A549 (cell line): ENCODE results near the gene LCN9.

ENCODE experiments used
- CEBPB ChIP-seq, 2 experiments: fragments of >200 bp in 1 of 2; sonication (Bioruptor Twin) in 1 of 2; formaldehyde crosslinking in 1 of 2; IDR thresholded peaks; 2 replicates each; pipeline ENCODE4 v1.6.1; 2012 to 2016
- CHD2 ChIP-seq: fragments of 150-350 bp; IDR thresholded peaks from 2 replicates; pipeline ENCODE4 v1.6.1; 2014; ENCODE audit warnings: low read length; ENCODE audit not compliant: partially characterized antibody
- EP300 ChIP-seq, 2 experiments: fragments of >200 bp; sonication (Bioruptor Twin); formaldehyde crosslinking; IDR thresholded peaks; 2 replicates in 1 of 2; 3 replicates in 1 of 2; pipeline ENCODE4 v1.6.1; 2016 to 2017
- KDM1A ChIP-seq: fragments of 200-600 bp; sonication (generic); IDR thresholded peaks from 2 replicates; pipeline ENCODE4 v1.6.1; 2016; ENCODE audit warnings: low read depth, mild to moderate bottlenecking
- MAFK ChIP-seq: fragments of 450-650 bp; IDR thresholded peaks from 2 replicates; pipeline ENCODE4 v1.6.1; 2014; ENCODE audit not compliant: partially characterized antibody
- MAZ ChIP-seq: fragments of 150-350 bp; IDR thresholded peaks from 2 replicates; pipeline ENCODE4 v1.6.1; 2014; ENCODE audit warnings: antibody characterized with exemption, low read depth, low read length, borderline replicate concordance
- PHF8 ChIP-seq: fragments of 200-600 bp; sonication (generic); IDR thresholded peaks from 2 replicates; pipeline ENCODE4 v1.6.1; 2016; ENCODE audit warnings: low read depth, mild to moderate bottlenecking, antibody characterized with exemption, moderate library complexity, borderline replicate concordance
- POLR2A ChIP-seq: IDR thresholded peaks from 2 replicates; pipeline ENCODE4 v1.6.1; 2012; ENCODE audit warnings: mild to moderate bottlenecking, low read length
- RFX5 ChIP-seq: fragments of 450-650 bp; IDR thresholded peaks from 2 replicates; pipeline ENCODE4 v1.7.1; 2014; ENCODE audit warnings: antibody characterized with exemption, mild to moderate bottlenecking, moderate library complexity
- SMC3 ChIP-seq: fragments of >200 bp; sonication (Bioruptor Twin); formaldehyde crosslinking; IDR thresholded peaks from 3 replicates; pipeline ENCODE4 v1.6.1; 2018; ENCODE audit warnings: inconsistent platforms
- TP53 ChIP-seq: fragments of 250-450 bp; sonication (Bioruptor Pico); IDR thresholded peaks from 2 replicates; pipeline ENCODE4 v1.5.0; 2021; ENCODE audit warnings: mild to moderate bottlenecking, moderate library complexity
- TF ChIP-seq, protein P1 (sequence below): IDR thresholded peaks from 2 replicates; pipeline ENCODE4 v1.6.1; 2012; ENCODE audit warnings: low read depth, borderline replicate concordance
- TF ChIP-seq, protein P2 (sequence below): fragments of >200 bp; sonication (Bioruptor Twin); formaldehyde crosslinking; IDR thresholded peaks from 3 replicates; pipeline ENCODE4 v1.5.1; 2016
- TF ChIP-seq, protein P3 (sequence below): fragments of 200-600 bp; sonication (generic); IDR thresholded peaks from 2 replicates; pipeline ENCODE4 v1.6.1; 2016; ENCODE audit warnings: antibody characterized with exemption, mild to moderate bottlenecking, moderate library complexity

DNA sequence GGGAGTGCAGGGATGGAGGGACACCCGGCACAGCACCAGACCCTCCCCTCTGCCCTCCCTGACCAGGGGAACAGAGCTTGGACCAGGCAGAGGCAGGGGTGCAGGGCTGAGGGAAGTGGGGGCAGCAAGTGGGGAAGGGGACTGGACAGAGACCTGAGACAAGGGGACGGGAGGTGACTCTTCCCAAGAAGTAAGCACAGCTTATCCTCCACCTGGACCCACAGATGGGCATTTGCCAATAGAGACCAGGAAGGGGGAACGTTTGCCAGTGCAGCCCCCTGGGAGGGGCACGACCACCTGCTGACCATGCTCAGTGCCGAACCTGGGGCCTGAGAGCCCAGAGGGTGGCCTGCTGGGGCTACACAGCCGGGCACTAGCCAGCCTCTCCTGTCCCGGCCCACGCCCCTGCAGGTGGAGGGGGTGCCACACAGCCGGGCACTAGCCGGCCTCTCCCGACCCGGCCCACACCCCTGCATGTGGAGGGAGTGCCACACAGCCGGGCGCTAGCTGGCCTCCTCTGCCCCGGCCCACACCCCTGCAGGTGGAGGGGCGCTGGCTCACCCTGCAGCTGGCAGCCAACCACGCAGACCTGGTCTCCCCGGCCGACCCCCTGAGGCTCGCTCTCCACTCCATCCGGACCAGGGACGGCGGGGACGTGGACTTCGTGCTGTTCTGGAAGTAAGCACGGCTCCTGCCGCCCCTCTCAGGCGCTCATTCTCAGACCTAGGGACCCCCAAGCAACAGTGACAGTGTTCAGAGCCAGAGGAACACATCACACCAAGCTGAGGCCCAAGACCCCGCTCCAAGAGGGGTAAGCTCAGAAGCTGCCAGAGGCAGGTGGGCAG, 48.1 kb upstream of the LCN9 start:
- TF ChIP-seq EP300 (IDR thresholded peaks at IDR 0.05) (no peak), KDM1A (no peak), POLR2A (no peak), RFX5 (no peak), MAZ (no peak), CEBPB (IDR thresholded peaks at IDR 0.05) (no peak), TP53 (CRISPR knock-in tag) (no peak), CHD2 (no peak), MAFK (no peak), PHF8 (no peak), SMC3 (no peak)
- TF ChIP-seq, protein P1, sequence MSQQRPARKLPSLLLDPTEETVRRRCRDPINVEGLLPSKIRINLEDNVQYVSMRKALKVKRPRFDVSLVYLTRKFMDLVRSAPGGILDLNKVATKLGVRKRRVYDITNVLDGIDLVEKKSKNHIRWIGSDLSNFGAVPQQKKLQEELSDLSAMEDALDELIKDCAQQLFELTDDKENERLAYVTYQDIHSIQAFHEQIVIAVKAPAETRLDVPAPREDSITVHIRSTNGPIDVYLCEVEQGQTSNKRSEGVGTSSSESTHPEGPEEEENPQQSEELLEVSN: no peak
- TF ChIP-seq, protein P2, sequence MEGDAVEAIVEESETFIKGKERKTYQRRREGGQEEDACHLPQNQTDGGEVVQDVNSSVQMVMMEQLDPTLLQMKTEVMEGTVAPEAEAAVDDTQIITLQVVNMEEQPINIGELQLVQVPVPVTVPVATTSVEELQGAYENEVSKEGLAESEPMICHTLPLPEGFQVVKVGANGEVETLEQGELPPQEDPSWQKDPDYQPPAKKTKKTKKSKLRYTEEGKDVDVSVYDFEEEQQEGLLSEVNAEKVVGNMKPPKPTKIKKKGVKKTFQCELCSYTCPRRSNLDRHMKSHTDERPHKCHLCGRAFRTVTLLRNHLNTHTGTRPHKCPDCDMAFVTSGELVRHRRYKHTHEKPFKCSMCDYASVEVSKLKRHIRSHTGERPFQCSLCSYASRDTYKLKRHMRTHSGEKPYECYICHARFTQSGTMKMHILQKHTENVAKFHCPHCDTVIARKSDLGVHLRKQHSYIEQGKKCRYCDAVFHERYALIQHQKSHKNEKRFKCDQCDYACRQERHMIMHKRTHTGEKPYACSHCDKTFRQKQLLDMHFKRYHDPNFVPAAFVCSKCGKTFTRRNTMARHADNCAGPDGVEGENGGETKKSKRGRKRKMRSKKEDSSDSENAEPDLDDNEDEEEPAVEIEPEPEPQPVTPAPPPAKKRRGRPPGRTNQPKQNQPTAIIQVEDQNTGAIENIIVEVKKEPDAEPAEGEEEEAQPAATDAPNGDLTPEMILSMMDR: no peak
- TF ChIP-seq, protein P3, sequence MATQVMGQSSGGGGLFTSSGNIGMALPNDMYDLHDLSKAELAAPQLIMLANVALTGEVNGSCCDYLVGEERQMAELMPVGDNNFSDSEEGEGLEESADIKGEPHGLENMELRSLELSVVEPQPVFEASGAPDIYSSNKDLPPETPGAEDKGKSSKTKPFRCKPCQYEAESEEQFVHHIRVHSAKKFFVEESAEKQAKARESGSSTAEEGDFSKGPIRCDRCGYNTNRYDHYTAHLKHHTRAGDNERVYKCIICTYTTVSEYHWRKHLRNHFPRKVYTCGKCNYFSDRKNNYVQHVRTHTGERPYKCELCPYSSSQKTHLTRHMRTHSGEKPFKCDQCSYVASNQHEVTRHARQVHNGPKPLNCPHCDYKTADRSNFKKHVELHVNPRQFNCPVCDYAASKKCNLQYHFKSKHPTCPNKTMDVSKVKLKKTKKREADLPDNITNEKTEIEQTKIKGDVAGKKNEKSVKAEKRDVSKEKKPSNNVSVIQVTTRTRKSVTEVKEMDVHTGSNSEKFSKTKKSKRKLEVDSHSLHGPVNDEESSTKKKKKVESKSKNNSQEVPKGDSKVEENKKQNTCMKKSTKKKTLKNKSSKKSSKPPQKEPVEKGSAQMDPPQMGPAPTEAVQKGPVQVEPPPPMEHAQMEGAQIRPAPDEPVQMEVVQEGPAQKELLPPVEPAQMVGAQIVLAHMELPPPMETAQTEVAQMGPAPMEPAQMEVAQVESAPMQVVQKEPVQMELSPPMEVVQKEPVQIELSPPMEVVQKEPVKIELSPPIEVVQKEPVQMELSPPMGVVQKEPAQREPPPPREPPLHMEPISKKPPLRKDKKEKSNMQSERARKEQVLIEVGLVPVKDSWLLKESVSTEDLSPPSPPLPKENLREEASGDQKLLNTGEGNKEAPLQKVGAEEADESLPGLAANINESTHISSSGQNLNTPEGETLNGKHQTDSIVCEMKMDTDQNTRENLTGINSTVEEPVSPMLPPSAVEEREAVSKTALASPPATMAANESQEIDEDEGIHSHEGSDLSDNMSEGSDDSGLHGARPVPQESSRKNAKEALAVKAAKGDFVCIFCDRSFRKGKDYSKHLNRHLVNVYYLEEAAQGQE: no peak
